ENCODE measurements around the gene CENATAC.

The CENATAC gene

DNA sequence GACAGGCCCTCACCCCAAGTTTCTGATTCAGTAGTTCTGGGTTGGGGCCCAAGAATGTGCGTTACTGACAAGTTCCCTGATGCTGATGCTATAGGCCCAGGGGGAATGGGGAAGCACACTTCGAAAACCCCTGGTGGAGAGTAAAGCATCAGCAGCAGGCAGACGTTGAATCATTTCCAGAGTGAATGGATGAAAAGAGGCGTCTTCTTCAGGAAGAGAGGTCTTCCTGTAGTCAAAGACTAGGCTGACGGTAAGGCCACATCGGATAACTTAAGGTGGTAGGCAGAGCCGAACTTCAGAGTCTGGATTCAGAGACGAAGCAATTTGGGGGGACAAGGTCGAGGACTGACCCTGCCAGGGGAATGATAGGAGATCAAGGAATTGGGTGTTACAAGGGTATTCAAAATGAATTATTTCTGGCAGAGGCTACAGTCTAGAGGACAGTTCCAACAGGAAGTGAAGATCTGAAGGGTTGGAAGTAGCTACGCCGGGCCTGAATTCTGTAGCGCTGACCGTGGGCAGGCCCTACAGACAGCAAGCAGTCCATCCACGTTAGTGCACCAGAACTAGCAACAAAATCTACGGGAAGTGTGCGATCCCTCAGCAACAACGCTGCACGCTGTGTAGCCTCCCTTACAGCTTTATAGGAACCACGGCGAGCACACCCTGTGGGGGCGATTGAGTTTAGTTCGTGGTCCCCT is 862 bp upstream of the CENATAC start:
- TF ChIP-seq GABPA (IDR thresholded peaks at IDR 0.05; ENCODE audit: low read depth) (no peak), POLR2AphosphoS5 (IDR thresholded peaks at IDR 0.05; ENCODE audit: low read depth) (no peak), SPI1 (IDR thresholded peaks at IDR 0.05; ENCODE audit: borderline replicate concordance, low read depth) (peak; percentile 26; the same call in 1 of the 2 replicates)
- TF ChIP-seq, protein P1, sequence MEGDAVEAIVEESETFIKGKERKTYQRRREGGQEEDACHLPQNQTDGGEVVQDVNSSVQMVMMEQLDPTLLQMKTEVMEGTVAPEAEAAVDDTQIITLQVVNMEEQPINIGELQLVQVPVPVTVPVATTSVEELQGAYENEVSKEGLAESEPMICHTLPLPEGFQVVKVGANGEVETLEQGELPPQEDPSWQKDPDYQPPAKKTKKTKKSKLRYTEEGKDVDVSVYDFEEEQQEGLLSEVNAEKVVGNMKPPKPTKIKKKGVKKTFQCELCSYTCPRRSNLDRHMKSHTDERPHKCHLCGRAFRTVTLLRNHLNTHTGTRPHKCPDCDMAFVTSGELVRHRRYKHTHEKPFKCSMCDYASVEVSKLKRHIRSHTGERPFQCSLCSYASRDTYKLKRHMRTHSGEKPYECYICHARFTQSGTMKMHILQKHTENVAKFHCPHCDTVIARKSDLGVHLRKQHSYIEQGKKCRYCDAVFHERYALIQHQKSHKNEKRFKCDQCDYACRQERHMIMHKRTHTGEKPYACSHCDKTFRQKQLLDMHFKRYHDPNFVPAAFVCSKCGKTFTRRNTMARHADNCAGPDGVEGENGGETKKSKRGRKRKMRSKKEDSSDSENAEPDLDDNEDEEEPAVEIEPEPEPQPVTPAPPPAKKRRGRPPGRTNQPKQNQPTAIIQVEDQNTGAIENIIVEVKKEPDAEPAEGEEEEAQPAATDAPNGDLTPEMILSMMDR (IDR thresholded peaks at IDR 0.05; ENCODE audit: insufficient read depth, low read length) = peak; percentile 67
- TF ChIP-seq, protein P2, sequence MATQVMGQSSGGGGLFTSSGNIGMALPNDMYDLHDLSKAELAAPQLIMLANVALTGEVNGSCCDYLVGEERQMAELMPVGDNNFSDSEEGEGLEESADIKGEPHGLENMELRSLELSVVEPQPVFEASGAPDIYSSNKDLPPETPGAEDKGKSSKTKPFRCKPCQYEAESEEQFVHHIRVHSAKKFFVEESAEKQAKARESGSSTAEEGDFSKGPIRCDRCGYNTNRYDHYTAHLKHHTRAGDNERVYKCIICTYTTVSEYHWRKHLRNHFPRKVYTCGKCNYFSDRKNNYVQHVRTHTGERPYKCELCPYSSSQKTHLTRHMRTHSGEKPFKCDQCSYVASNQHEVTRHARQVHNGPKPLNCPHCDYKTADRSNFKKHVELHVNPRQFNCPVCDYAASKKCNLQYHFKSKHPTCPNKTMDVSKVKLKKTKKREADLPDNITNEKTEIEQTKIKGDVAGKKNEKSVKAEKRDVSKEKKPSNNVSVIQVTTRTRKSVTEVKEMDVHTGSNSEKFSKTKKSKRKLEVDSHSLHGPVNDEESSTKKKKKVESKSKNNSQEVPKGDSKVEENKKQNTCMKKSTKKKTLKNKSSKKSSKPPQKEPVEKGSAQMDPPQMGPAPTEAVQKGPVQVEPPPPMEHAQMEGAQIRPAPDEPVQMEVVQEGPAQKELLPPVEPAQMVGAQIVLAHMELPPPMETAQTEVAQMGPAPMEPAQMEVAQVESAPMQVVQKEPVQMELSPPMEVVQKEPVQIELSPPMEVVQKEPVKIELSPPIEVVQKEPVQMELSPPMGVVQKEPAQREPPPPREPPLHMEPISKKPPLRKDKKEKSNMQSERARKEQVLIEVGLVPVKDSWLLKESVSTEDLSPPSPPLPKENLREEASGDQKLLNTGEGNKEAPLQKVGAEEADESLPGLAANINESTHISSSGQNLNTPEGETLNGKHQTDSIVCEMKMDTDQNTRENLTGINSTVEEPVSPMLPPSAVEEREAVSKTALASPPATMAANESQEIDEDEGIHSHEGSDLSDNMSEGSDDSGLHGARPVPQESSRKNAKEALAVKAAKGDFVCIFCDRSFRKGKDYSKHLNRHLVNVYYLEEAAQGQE (IDR thresholded peaks at IDR 0.05; ENCODE audit: insufficient replicate concordance, low read depth) = no peak
- DNase-seq (ENCODE audit: low read depth in 1 of 2, low spot score in 1 of 2) = peak; percentile 67 to 71
- Histone ChIP-seq H3K27ac (replicated peaks) (peak overlapping the region; percentile 71), H3K27me3 (ENCODE audit: insufficient read depth, poor library complexity, severe bottlenecking) (no peaks in the 10 kb centered on the region), H3K4me3 (replicated peaks; ENCODE audit: insufficient read depth, low read length) (peak overlapping the region; percentile 84)

DNA sequence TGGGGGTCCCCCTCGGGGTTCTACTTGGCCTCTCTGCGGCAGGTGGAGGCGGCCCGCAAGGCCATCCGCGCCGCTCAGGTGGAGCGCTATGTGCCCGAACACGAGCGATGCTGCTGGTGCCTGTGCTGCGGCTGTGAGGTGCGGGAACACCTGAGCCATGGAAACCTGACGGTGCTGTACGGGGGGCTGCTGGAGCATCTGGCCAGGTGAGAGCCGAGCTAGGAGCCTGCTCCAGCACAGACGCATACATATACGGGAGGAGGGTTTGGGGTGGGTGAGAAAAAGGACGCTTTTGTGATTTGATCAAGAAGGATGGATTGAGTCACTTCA is 415 bp downstream of the CENATAC start:
- no peak for DNase-seq (ENCODE audit: low read depth in 1 of 2, low spot score in 1 of 2)
- TF ChIP-seq SPI1 (IDR thresholded peaks at IDR 0.05; ENCODE audit: borderline replicate concordance, low read depth) (no peak), GABPA (IDR thresholded peaks at IDR 0.05; ENCODE audit: low read depth) (no peak), POLR2AphosphoS5 (IDR thresholded peaks at IDR 0.05; ENCODE audit: low read depth) (no peak)
- TF ChIP-seq, protein P2 (IDR thresholded peaks at IDR 0.05; ENCODE audit: insufficient replicate concordance, low read depth) = no peak
- TF ChIP-seq, protein P1 (IDR thresholded peaks at IDR 0.05; ENCODE audit: insufficient read depth, low read length) = no peak
- Histone ChIP-seq H3K4me3 (replicated peaks; ENCODE audit: insufficient read depth, low read length) (peak overlapping the region; percentile 84), H3K27me3 (ENCODE audit: insufficient read depth, poor library complexity, severe bottlenecking) (no peaks in the 10 kb centered on the region), H3K27ac (replicated peaks) (peak overlapping the region; percentile 71)

DNA sequence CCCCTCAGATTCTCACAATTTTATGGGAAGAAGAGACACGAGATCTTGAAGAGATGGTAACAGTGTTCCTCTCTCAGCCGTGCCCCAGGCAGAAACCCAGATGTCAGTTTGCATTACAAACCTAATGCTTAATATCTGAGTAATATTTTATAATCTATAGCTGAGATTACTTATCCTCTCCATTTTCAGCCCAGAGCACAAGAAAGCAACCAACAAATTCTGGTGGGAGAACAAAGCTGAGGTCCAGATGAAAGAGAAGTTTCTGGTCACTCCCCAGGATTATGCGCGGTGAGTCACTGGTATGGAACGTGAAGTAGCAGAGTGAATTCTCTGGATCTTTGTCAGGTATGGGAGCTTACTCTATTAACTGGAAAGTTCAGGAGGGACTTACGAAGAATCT is 884 bp downstream of the CENATAC start:
- Histone ChIP-seq H3K4me3 (replicated peaks; ENCODE audit: insufficient read depth, low read length) (peak overlapping the region; percentile 84), H3K27ac (replicated peaks) (no peak overlapping the region), H3K27me3 (ENCODE audit: insufficient read depth, poor library complexity, severe bottlenecking) (no peaks in the 10 kb centered on the region)
- DNase-seq (ENCODE audit: low read depth in 1 of 2, low spot score in 1 of 2) = no peak
- TF ChIP-seq, protein P2 (IDR thresholded peaks at IDR 0.05; ENCODE audit: insufficient replicate concordance, low read depth) = no peak
- no peak for TF ChIP-seq POLR2AphosphoS5 (IDR thresholded peaks at IDR 0.05; ENCODE audit: low read depth)
